Stimulated activated CD4-positive, alpha-beta T cell treated with anti-CD3 and anti-CD28 coated beads, Interleukin-1b, Interleukin-23, amount 100 ng/mL, for 1 hour (primary cell): Measurements from ENCODE around the gene PTH2R.
"Not testable (repeated sequence)": the region's sequence is repeated elsewhere in the genome, so short reads cannot be mapped to it uniquely, and the experiment has no call there.

Experiments
- DNase-seq, 2 donors: peaks; one replicate each; pipeline ENCODE4 v3.0.0-alpha.2; 2020; ENCODE audit warnings: low read depth in 2 of 2

The PTH2R gene

DNA sequence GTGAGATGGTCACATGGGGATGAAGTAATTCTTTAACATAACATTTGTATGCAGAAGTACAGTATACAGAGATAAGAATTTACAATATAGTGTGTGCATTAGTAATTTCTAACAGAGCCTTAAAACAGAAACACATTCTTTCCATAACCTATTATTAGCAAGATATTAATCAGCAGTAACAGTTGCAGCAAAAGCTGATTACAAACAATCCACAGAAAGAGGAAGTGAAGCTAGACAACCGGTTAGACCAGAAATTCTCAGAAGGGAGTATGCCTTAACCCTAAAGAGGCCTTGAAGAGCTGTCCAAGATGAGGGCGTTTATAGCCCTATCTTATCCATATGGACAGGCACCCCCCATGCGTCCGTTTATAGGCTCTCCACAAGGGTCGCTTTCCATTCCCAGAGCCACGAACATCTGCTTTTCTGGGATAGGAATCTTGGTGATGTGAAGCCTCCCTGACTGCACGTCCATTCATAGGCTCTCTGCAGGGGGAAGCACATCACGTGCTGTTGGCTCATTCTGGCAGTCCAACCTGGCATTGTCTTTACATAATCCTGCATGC, 75.9 kb downstream of the PTH2R start:
- not testable (repeated sequence) for DNase-seq

DNA sequence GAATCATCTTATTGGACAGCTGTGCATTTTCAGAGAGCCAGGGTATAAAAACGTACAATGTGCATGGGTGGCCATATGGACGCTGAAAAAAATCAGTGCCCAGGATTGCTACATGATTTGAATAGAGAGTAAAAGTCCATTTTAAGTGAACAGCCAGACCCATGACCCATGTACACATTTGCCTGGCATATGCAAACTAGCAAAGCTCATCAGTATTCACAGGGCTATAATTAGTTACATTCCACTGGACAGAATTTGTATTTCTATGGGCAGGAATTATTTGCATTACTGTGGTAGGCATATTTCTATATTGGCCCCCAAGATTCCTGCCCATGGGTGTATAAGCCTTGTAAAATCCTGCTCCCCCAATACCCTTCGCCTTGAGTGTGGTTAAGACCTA, 78.8 kb downstream of the PTH2R start:
- DNase-seq = no peak

DNA sequence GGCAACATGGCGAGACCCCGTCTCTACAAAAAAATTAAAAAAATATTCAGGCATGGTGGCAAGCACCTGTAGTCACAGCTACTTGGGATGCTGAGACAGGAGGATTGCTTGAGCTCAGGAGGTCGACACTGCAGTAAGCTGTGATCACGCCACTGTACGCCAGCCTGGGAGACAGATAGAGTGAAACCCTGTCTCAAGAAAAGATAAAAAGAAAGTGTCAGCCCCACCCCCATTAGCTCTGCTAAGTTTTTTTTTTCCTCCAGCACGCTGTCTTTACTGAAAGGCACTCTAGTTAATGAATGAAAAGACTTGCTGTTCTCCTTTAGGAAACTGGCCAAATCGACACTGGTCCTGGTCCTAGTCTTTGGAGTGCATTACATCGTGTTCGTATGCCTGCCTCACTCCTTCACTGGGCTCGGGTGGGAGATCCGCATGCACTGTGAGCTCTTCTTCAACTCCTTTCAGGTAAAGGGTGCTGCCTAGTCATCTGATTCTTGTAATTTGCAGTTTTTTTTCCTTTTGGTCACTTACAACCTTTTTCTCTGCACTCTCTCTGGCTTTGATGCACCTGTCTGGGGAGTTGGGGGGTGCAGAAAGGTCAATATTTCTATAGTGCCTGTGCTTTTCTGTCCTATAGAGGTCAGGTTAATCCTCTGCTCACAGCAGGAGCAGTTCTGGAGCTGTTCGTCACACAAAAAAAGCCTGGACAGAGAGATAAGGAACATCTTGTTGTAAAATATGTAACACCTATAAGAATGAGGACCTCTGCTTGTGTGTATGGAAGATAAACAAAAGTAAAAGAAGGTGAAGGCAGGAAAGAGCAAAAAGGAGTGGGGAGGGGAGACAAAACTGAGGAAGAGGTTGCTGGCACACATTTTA, 82.3 kb downstream of the PTH2R start:
- DNase-seq = no peak

DNA sequence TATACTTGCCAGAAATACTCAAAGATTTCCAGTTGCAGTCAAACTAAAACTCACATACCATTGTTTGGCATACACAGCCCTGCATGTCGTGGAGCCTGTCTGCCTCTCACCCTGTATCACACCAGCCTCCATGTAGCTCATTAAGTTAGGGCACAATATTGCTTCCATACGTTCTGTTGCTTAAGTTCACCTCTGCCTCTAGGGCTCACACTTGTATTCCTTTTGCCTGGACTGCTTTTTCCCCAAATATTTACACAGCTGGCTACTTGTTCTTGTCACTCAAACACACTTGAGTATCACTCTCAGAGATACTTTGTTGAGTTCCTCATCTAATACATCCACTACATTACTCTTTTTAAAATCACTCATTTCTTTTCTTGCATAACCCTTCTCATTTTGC, 83.1 kb downstream of the PTH2R start:
- no peak for DNase-seq

DNA sequence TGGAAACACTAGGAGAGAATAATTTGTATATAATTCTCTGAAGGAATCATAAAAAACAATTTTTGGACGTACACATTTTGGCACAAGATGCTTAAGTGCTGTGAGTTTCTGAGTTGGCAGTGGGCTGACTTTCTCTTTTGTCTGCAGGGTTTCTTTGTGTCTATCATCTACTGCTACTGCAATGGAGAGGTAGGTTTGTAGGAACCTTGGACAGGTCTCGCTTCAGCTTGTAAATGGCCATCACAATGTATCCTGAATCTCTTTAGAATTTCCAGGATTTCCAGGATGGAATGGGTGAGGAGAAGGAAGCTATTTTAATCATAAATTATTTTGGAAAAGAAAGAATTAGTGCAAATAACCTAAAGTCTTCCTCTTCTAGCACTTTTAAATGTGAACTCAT, 83.9 kb downstream of the PTH2R start:
- DNase-seq = no peak

DNA sequence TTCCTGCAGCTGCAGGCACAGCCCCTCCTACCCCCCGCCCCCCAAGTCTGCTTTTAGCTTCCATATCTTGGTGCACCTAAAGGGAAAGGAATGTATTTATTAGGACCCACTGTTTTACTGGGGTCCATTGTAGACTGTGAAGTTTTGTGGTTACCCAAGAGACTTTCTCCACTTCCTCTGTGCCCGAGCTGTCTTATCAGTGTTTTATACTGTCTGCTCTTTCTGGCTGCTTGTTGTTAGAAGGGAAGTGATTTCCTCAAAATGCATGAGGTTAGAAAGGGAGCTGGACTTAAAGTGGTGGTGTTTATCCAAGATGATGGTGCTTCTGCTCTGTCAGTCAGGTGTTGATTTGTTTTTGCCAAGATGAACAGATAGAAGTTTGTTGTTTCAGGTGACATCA, 85.0 kb downstream of the PTH2R start:
- DNase-seq = no peak

DNA sequence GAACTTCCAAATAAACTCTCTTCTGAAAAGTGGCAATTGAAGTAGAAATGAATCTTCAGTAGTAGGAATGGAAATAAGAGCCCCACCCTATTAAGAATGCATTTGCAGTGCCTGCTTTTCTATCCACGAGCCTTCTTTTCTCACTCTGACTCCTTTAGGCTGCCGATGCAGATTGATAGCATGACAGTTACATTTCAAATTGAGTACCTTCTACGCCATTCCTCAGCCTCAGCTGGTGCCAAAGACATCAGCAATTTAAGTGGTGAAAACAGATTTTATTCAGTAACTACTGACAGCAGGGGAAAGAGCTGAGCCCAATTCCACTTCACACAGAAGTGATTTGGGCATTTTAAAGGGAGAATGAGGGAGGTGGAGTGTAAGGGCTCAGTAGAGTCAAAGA, 85.5 kb downstream of the PTH2R start:
- DNase-seq = no peak

DNA sequence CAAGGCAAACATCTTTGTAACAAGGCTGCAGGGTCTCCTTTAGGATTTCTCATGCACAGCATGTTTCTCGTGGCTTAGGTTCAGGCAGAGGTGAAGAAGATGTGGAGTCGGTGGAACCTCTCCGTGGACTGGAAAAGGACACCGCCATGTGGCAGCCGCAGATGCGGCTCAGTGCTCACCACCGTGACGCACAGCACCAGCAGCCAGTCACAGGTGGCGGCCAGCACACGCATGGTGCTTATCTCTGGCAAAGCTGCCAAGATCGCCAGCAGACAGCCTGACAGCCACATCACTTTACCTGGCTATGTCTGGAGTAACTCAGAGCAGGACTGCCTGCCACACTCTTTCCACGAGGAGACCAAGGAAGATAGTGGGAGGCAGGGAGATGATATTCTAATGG, 86.6 kb downstream of the PTH2R start:
- DNase-seq = no peak

DNA sequence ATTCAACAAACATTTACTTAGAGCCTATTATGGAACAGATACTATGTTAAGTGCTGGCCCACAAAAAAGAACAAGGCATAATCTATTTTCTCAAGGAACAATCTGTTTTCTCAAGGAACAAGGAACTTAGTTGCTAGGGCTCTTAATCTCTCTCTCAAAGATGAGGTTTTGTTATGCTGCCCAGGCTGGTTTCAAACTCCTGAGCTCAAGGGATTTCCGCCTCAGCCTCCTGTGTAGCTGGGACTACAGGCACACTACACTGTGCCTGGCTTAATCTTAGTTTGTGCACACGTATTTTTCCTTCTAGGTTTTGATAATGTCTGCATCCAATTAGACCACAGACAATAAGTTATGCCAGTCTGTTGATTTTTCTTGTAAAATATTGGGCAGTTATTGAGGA, 89.5 kb downstream of the PTH2R start:
- no peak for DNase-seq

DNA sequence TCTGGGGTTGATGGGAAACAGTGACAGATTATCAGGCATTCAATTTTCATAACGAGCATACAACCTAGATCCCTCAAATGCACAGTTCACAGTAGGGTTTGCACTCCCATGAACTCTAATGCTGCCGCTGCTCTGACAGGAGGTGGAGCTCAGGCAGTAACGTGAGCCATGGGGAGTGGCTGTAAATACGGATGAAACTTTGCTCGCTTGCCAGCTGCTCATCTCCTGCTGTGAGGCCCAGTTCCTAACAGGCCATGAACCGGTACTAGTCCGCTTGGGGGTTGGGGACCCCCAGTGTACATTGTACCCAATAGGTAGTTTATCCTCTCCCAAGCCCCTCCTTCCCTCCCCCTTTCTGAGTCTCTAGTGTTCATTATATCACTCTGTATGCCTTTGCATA, 94.6 kb downstream of the PTH2R start:
- no peak for DNase-seq

DNA sequence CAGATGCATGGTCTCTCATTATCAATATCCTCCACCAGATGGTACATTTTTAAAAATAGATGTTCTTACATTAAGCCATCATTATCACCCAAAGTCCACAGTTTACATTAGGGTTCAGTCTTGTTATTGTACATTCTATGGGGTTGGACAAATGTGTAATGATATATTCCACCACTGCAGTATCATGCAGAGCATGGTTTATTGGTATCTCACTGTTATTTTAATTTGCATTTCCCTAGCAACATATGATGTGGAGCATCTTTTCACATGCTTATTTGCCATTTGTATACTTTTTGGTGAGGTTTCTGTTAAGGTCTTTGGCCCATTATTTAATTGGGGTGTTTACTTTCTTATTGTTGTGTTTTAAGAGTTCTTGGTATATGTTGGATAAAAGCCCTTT, 95.7 kb downstream of the PTH2R start:
- DNase-seq = no peak

DNA sequence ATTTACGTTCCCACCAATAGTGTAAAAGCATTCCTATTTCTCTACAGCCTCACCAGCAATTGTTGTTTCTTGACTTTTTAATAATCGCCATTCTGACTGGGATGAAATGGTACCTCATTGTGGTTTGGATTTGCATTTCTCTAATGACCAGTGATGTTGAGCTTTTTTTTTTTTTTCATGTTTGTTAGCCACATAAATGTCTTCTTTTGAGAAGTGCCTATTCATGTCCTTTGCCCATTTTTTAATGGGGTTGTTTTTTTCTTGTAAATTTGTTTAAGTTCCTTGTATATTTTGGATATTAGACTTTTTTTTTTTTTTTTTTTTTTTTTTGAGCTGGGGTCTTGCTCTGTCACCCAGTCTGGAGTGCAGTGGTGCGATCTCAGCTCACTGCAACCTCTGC, 98.8 kb downstream of the PTH2R start:
- not testable (repeated sequence) for DNase-seq

DNA sequence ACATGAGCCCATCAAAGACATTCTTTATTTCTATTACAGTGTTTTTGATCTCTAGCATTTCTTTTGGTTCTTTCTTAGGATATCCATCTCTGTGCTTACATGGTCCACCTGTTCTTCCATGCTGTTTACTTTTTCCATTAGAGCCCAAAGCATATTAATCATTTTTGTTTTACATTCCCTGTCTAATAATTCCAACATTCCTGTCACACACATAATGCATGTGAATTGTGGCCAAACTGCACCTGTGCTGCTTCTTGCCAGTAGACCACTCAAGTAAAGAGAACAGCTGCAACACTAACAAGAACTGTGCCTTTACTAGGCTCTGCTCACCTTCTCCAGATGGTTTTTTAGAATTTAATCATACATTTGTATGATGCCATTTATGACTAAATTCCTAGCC, 103.0 kb downstream of the PTH2R start:
- no peak for DNase-seq

DNA sequence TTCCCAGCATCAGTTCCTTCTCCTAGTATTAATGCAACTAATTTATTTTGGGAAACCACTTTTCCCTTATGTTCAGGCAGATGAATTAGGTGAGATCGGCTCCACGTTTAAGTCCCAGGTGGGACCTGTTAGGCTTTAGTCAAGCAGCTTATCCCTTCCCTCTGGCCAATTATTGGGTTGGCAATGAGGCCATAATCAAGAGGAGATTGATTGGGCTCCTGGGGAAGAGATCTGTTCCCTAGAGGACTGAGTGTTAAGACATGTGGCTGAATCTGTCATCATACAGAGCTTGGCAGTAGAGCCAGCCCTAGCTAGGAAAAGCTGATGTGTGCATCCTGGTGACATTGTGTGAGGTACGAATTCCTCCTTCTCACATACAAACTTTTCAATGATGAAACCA, 104.4 kb downstream of the PTH2R start:
- DNase-seq = no peak

DNA sequence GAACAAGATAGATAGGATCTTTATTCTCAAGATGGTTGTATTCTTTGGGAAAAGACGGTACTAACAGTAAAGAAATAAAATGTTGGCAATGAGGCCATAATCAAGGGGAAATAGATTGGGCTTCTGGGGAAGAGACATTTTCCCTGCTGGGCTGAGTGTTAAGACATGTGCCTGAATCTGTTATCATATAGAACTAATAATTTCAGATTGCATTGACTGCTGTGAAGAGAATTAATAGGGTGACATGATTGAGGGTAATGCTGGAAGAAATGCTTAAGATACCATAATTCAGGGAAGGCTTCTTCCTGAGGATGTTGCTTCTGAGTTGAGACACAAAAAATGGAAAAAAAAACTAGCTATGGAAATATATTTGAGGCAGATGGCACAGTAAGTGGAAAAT, 105.0 kb downstream of the PTH2R start:
- no peak for DNase-seq

DNA sequence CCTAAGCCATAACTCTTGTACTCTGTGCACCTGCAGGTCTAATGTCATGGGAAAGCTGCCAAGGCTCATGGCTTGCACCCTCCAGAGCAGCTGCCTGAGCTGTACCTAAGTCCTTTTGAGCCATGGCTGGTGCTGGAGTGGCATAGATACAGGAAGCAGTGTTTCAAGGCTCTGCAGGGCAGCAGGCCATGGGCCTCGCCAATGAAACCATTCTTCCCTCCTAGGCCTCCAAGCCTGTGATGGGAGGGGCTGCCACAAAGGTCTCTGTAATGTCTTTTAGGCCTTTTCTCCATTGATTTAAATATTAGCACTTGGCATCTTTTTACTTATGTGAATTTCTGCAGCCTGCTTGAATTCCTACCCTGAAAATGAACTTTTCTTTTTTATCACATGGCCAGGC, 108.5 kb downstream of the PTH2R start:
- DNase-seq = no peak

DNA sequence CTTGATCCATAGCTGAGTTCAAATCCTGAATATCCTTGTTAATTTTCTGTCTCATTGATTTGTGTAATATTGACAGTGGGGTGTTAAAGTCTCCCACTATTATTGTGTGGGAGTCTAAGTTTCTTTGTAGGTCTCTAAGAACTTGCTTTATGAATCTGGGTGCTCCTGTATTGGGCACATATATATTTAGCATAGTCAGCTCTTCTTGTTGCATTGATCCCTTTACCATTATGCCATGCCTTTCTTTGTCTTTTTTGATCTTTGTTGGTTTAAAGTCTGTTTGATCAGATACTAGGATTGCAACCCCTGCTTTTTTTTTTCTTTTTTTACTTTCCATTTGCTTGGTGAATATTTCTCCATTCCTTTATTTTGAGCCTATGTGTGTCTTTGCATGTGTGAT, 116.5 kb downstream of the PTH2R start:
- DNase-seq = not testable (repeated sequence)

DNA sequence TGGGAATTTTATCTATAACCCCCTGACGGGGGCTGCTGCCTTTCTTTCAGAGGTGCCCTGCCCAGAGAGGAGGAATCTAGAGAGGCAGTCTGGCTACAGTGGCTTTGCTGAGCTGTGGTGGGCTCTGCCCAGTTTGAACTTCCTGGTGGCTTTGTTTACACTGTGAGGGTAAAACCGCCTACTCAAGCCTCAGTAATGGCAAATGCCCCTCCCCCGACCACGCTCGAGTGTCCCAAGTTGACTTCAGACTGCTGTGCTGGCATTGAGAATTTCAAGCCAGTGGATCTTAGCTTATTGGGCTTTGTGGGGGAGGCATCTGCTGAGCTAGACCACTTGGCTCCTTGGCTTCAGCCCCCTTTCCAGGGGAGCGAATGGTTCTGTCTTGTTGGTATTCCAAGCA, 118.6 kb downstream of the PTH2R start:
- DNase-seq = not testable (repeated sequence)

DNA sequence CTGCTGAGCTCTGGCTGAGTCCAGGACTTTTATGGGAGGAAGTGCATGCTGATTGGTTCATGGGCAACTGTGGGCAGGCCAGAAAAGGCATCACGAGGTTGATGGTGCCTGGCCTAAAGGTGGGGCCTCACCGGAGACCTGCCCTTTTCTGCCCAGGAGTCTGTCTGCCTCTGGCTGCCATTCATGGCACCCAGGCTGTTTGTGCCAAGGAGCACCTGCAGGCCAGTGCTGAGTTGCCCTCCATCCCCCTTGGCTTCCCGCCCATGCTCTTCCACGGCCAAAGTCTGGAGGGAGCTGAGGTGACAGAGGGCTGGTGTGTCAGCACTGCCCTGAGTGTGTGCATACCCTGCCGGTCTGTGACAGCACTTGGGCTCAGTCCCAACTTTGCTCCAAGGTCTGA, 123.2 kb downstream of the PTH2R start:
- no peak for DNase-seq

DNA sequence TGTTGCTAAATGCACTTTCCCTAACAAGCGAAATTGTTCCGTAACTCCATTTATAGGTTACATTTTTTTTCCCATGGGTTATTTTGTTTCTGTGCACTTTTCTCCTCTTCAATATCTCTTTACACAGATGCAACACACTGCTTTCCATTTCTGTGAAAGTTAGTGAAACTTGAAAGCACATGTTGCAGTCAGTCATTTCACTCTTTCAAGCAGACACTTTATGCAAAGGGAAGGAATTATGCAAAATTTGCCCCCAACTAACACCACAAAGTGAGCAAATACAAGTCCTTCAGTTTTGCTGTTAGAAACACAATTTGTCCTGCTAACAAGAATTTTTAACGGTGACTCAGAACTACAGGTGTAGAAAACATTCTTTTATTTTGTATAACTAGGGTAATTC, 124.8 kb downstream of the PTH2R start:
- no peak for DNase-seq

DNA sequence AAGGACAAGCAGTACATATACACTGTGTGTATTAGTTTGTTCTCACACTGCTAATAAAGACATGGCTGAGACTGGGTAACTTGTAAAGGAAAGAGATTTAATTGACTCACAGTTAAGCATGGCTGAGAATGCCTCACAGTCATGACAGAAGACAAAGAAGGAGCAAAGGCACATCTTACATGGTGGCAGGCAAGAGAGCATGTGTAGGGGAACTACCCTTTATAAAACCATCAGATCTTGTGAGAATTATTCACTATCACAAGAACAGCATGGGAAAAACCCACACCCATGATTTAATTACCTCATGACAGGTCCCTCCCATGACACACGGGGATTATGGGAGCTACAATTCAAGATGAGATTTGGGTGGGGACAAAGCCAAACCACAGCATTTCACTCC, 129.0 kb downstream of the PTH2R start:
- not testable (repeated sequence) for DNase-seq

DNA sequence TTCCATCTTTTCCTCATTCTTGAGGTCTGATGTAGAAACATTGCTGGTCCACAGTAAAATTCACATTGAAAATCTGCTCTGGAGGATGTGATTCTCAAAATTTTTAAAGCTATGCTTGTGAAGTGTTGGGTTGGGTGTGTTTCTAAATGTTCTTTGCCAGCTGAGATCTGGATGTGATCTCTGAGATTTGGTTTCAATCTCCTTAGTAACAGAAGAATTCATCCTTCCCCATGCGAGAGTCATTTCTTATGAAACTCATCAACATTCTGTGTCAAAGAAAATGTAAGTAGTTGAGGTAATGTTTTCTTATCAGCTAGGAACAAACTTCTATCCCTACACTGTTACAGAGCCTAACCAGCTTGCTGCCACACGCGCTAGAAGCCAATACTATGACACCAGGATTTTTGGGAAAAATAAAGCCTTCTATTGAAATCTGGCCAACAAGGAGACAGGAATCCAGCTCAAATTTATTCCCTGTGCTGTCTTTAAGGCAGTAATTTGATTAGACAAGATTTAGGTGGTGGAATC, 134.9 kb downstream of the PTH2R start:
- no peak for DNase-seq

DNA sequence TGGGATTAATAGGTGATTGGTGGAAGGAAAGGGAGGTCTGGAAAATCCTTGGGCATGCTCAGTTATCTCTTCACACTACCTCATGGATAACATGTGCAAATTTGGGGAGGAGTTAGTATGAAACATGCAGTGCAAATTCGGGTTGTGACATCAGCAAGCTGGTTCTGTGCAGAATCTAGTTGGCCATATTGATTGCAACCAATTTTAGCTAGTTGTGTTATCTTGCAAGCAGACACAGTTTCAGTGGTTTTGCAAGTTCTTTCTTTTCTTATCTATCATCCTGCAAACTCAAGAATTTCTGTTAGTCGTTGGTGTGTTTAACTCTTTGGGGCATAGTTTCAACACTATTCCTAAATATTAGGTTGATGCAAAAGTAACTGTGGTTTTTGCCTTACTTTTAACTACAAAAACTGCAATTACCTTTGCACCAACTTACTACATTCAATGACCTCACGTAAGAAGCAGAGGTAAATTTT, 135.4 kb downstream of the PTH2R start:
- no peak for DNase-seq
